Lung (tissue), 12 donors: ENCODE results near the gene NQO1. TPM values are rescaled to one million over a fixed set of nuclear protein-coding genes. Genes with fewer than 3 reads are reported as not detected.
A peak's percentile ranks its signal among the peaks of the same experiment; 100 is the strongest.

Source experiments
- ATAC-seq: fragments of 200-7000 bp; cut with Tn5 transposase; one replicate; pipeline ENCODE4 v1.9.1; 2020; ENCODE audit warnings: moderate number of reproducible peaks; ENCODE audit not compliant: insufficient read depth, low FRiP score
- DNase-seq, 3 donors: peaks; one replicate each; pipeline ENCODE4 v3.0.0-alpha.2; 2013 to 2017
- H3K27ac ChIP-seq, 2 donors: one replicate each; pipeline ENCODE4 v1.5.1; 2013; ENCODE audit warnings: mild to moderate bottlenecking in 2 of 2, moderate library complexity in 2 of 2, control low read depth in 1 of 2, inconsistent platforms in 1 of 2, low read depth in 1 of 2, low read length in 1 of 2
- H3K27me3 ChIP-seq, 3 donors: one replicate each; pipeline ENCODE4 v1.5.1; 2013; ENCODE audit warnings: low read length in 2 of 3; ENCODE audit not compliant: control insufficient read depth in 3 of 3, insufficient read depth in 3 of 3
- H3K36me3 ChIP-seq, 4 donors: one replicate each; pipeline ENCODE4 v1.5.1; 2013; ENCODE audit warnings: low read length in 4 of 4, mild to moderate bottlenecking in 1 of 4, moderate library complexity in 1 of 4; ENCODE audit not compliant: control insufficient read depth in 4 of 4, insufficient read depth in 4 of 4
- H3K4me1 ChIP-seq, 5 donors: one replicate each; pipeline ENCODE4 v1.5.1; 2013; ENCODE audit warnings: low read length in 5 of 5, mild to moderate bottlenecking in 2 of 5, moderate library complexity in 1 of 5; ENCODE audit not compliant: control insufficient read depth in 5 of 5, insufficient read depth in 5 of 5
- H3K4me3 ChIP-seq: one replicate; pipeline ENCODE4 v1.5.1; 2013; ENCODE audit warnings: mild to moderate bottlenecking, control low read depth, moderate library complexity
- H3K9ac ChIP-seq, 2 donors: one replicate each; pipeline ENCODE4 v1.5.1; 2013; ENCODE audit warnings: low read length in 2 of 2, control low read depth in 1 of 2; ENCODE audit not compliant: insufficient read depth in 1 of 2
- H3K9me3 ChIP-seq, 4 donors: one replicate each; pipeline ENCODE4 v1.5.1; 2013; ENCODE audit warnings: low read length in 3 of 4, mild to moderate bottlenecking in 1 of 4, moderate library complexity in 1 of 4; ENCODE audit not compliant: control insufficient read depth in 4 of 4, insufficient read depth in 3 of 4
- WGBS, 2 donors: extraction: QIAGEN DNeasy Blood & Tissue Kit; methylation state at CpG; one replicate each; pipeline ENCODE4 v1.1.7; 2013; 5-methylcytosine and 5-hydroxymethylcytosine counted together
- polyA plus RNA-seq, 2 donors: library from polyadenylated mRNA; stranded (reverse); fragments of 200-250 nt; gene quantifications; one replicate each; pipeline ENCODE4 v1.2.1, GENCODE V29; 2013
- total RNA-seq, 2 donors: library from RNA; depleted of rRNA in 1 of 2; stranded (reverse); fragments of >200 nt in 1 of 2; gene quantifications; one replicate each; pipeline ENCODE4 v1.2.1, GENCODE V29; 2014 to 2021
- TF ChIP-seq, protein P1 (sequence below): IDR thresholded peaks from 2 replicates; pipeline ENCODE4 v1.5.1; 2012; ENCODE audit warnings: mild to moderate bottlenecking; ENCODE audit errors: control extremely low read depth, extremely low read depth
- donor health status: control.
- donor health status: control.
- donor health status: Bipolar disorder and iron deficiency.
- donor health status: healthy.
- donor health status: DM: yes; HTN: yes; CAD: no.

NQO1 gene
- total and polyA plus RNA-seq, 4 donors: 15.2 to 109 (median 44.9) TPM

- ATAC-seq: no peak
- 70 to 82% methylated on average over 5 of the region's 5 CpGs for WGBS, 2 donors
- no peaks in the 10 kb centered on the region for H3K9me3 ChIP-seq
- H3K9ac ChIP-seq: no peak overlapping the region
- DNase-seq: no peak
- H3K4me1 ChIP-seq: peaks cover 0 to 9% (median 6%) of the 10 kb centered on the region in 5 donors
- no peaks in the 10 kb centered on the region for H3K27me3 ChIP-seq
- no peak overlapping the region for H3K27ac ChIP-seq
- TF ChIP-seq, protein P1, sequence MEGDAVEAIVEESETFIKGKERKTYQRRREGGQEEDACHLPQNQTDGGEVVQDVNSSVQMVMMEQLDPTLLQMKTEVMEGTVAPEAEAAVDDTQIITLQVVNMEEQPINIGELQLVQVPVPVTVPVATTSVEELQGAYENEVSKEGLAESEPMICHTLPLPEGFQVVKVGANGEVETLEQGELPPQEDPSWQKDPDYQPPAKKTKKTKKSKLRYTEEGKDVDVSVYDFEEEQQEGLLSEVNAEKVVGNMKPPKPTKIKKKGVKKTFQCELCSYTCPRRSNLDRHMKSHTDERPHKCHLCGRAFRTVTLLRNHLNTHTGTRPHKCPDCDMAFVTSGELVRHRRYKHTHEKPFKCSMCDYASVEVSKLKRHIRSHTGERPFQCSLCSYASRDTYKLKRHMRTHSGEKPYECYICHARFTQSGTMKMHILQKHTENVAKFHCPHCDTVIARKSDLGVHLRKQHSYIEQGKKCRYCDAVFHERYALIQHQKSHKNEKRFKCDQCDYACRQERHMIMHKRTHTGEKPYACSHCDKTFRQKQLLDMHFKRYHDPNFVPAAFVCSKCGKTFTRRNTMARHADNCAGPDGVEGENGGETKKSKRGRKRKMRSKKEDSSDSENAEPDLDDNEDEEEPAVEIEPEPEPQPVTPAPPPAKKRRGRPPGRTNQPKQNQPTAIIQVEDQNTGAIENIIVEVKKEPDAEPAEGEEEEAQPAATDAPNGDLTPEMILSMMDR: no peak
- no peak overlapping the region for H3K4me3 ChIP-seq
- peaks cover 0 to 3% (median 0%) of the 10 kb centered on the region in 4 donors for H3K36me3 ChIP-seq
Measured at GRCh38 chr16:69767459-69768229, 41.3 kb upstream of the NQO1 start.

DNA sequence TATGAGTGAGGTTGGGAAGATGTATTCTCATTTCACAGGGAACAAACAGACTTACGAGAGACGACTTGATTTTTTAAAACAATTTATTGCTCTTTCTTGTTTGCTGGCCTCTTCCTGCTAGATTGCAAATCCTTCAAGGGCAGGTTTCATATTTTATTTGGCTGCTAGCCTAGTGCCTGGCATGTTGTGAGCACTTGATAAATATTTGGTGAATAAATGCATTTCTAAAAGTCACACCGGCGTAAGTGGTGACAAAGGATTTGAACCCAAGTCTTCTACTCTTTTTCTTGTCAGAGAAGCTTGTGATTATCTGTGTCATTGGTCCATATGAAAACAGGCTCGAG lies 37.2 kb upstream of the NQO1 start:
- 33 to 58% methylated on average over 5 of the region's 5 CpGs for WGBS, 2 donors
- H3K4me1 ChIP-seq: peaks cover 0 to 9% (median 8%) of the 10 kb centered on the region in 5 donors
- no peaks in the 10 kb centered on the region for H3K9me3 ChIP-seq
- DNase-seq (peak in 2 of 3 donors; percentile 20 to 47), ATAC-seq (no peak)
- H3K27me3 ChIP-seq: no peaks in the 10 kb centered on the region
- TF ChIP-seq, protein P1: no peak
- H3K4me3 ChIP-seq: no peak overlapping the region
- peak overlapping the region in 1 of 2 donors; percentile 94 for H3K9ac ChIP-seq
- H3K36me3 ChIP-seq: peaks cover 0 to 3% (median 0%) of the 10 kb centered on the region in 4 donors
- no peak overlapping the region for H3K27ac ChIP-seq

- Histone ChIP-seq H3K4me3 (peak overlapping the region; percentile 87), H3K27ac (peak overlapping the region; percentile 95 to 97), H3K9ac (peak overlapping the region; percentile 75 to 94), H3K4me1 (peaks cover 0 to 9% (median 8%) of the 10 kb centered on the region in 5 donors), H3K27me3 (no peaks in the 10 kb centered on the region), H3K36me3 (peaks cover 0 to 3% (median 0%) of the 10 kb centered on the region in 4 donors), H3K9me3 (no peaks in the 10 kb centered on the region)
- WGBS, 2 donors: 5 to 6% methylated on average over 14 of the region's 14 CpGs
- TF ChIP-seq, protein P1: no peak
- DNase-seq: peak; percentile 18 to 65 (median 59)
- peak; percentile 38 for ATAC-seq
Measured at GRCh38 chr16:69762814-69763598, 36.6 kb upstream of the NQO1 start.
